GM12878 (cell line): Measurements from ENCODE around the gene NTMT2. TPM values are rescaled to one million over a fixed set of nuclear protein-coding genes. Genes with fewer than 3 reads are reported as not detected.

Source experiments
- ATAC-seq: fragments of 200-7000 bp; cut with Tn5 transposase; 3 replicates; pipeline ENCODE4 v1.9.1; 2020; ENCODE audit warnings: mild to moderate bottlenecking, moderate library complexity
- BruUV-seq: library from RNA; stranded (reverse); fragments of 400-500 nt; replicated peaks from 2 replicates; lab custom pipeline; 2021; lab: Mats Ljungman, UMichigan
- CTCF ChIA-PET: fragments of 300-600 bp; sonication (Branson Sonifier 250); formaldehyde crosslinking; extraction: SDS; loops from one replicate; lab custom pipeline; 2021; ENCODE audit warnings: inconsistent platforms; lab: Yijun Ruan, JAX
- POLR2A ChIA-PET: fragments of 350-600 bp; formaldehyde crosslinking; extraction: SDS; loops from one replicate; lab custom pipeline; 2021; ENCODE audit warnings: inconsistent platforms; lab: Charles Lee
- RAD21 ChIA-PET: fragments of 300-600 bp; sonication (Branson Sonifier 250); formaldehyde crosslinking; loops from one replicate; lab custom pipeline; 2023; ENCODE audit warnings: antibody characterized with exemption; ENCODE audit not compliant: unreplicated experiment; lab: Charles Lee
- SMC1A ChIA-PET: fragments of 300-600 bp; sonication (Branson Sonifier 250); formaldehyde crosslinking; loops from one replicate; lab custom pipeline; 2023; ENCODE audit not compliant: unreplicated experiment, uncharacterized antibody; lab: Charles Lee
- DNase-seq: peaks from one replicate; pipeline ENCODE4 v3.0.0-alpha.2; 2011; ENCODE audit warnings: low read depth, low spot score
- FAIRE-seq: peaks from 3 replicates; lab custom pipeline; 2011; peaks lifted over from hg19 to GRCh38; lab: Jason Lieb, UNC
- H2AFZ ChIP-seq: 2 replicates; pipeline ENCODE4 v1.6.0; 2011; ENCODE audit warnings: low read depth, low read length, control low read depth; ENCODE audit not compliant: control insufficient read depth
- H3K27ac ChIP-seq: 2 replicates; pipeline ENCODE4 v1.5.1; 2011; ENCODE audit warnings: control low read depth; ENCODE audit not compliant: control insufficient read depth, insufficient read depth
- H3K27me3 ChIP-seq, 2 experiments: replicated peaks in 1 of 2; 2 replicates each; pipeline versions ENCODE4 v1.6.0 to v1.6.1; 2011; ENCODE audit warnings: low read length in 1 of 2; ENCODE audit not compliant: control insufficient read depth in 2 of 2, insufficient read depth in 2 of 2
- H3K36me3 ChIP-seq, 2 experiments: 2 replicates each; pipeline ENCODE4 v1.5.1; 2011; ENCODE audit warnings: low read length in 1 of 2; ENCODE audit not compliant: control insufficient read depth in 2 of 2, insufficient read depth in 2 of 2
- H3K4me1 ChIP-seq: 2 replicates; pipeline ENCODE4 v1.6.1; 2011; ENCODE audit warnings: mild to moderate bottlenecking, low read length, moderate library complexity, mixed read lengths; ENCODE audit not compliant: control insufficient read depth, insufficient read depth
- H3K4me2 ChIP-seq: 2 replicates; pipeline ENCODE4 v1.6.0; 2011; ENCODE audit warnings: control low read depth; ENCODE audit not compliant: control insufficient read depth, insufficient read depth
- H3K4me3 ChIP-seq: fragments of 200-600 bp; sonication (generic); 2 replicates; pipeline ENCODE4 v1.5.1; 2016
- H3K79me2 ChIP-seq: 2 replicates; pipeline ENCODE4 v1.6.0; 2011; ENCODE audit warnings: low read length; ENCODE audit not compliant: control insufficient read depth, insufficient read depth
- H3K9ac ChIP-seq: 2 replicates; pipeline ENCODE4 v1.8.0; 2011; ENCODE audit warnings: low read length, control low read depth, mixed read lengths; ENCODE audit not compliant: control insufficient read depth, insufficient read depth
- H3K9me3 ChIP-seq: replicated peaks from 3 replicates; pipeline ENCODE4 v1.5.1; 2011; ENCODE audit warnings: mild to moderate bottlenecking, low read length; ENCODE audit not compliant: control insufficient read depth, insufficient read depth
- H4K20me1 ChIP-seq: 2 replicates; pipeline ENCODE4 v1.6.0; 2011; ENCODE audit not compliant: control insufficient read depth, insufficient read depth
- ATF7 ChIP-seq: fragments of 450-650 bp; IDR thresholded peaks from 2 replicates; pipeline ENCODE4 v1.6.1; 2016; ENCODE audit warnings: low read depth, mild to moderate bottlenecking
- HDAC2 ChIP-seq: fragments of 200-600 bp; sonication (generic); IDR thresholded peaks from 2 replicates; pipeline ENCODE4 v1.6.1; 2017
- LARP7 ChIP-seq: fragments of 450-650 bp; IDR thresholded peaks from 2 replicates; pipeline ENCODE4 v1.6.1; 2017; ENCODE audit warnings: mild to moderate bottlenecking
- NFYA ChIP-seq: IDR thresholded peaks from 2 replicates; pipeline ENCODE4 v1.6.1; 2011; ENCODE audit warnings: low read depth, mild to moderate bottlenecking, low read length, improper control_type of control experiment, borderline replicate concordance
- NR2C2 ChIP-seq: IDR thresholded peaks from 2 replicates; pipeline ENCODE4 v1.6.1; 2011; ENCODE audit warnings: borderline replicate concordance, low read depth; ENCODE audit not compliant: control insufficient read depth, insufficient read length
- ZNF592 ChIP-seq: fragments of 450-650 bp; IDR thresholded peaks from 2 replicates; pipeline ENCODE4 v1.6.1; 2017; ENCODE audit warnings: mild to moderate bottlenecking, moderate library complexity
- WGBS: methylation state at CpG from one replicate; pipeline ENCODE4 v1.1.6; 2016; ENCODE audit warnings: low lambda C conversion rate; ENCODE audit not compliant: insufficient replicate concordance, insufficient coverage; ENCODE audit errors: missing lambda C conversion rate; 5-methylcytosine and 5-hydroxymethylcytosine counted together
- in situ Hi-C: fragments of 300-500 bp; cut with MboI; formaldehyde crosslinking; loops from 9 replicates; pipeline ENCODE4 v1.14.3; 2018; ENCODE audit warnings: mixed read lengths
- intact Hi-C: fragments of 100-400 bp; cut with micrococcal nuclease; formaldehyde crosslinking; loops from one replicate; pipeline ENCODE4 v1.14.2; 2022; ENCODE audit not compliant: unreplicated experiment
- polyA plus RNA-seq, 11 experiments: library from polyadenylated mRNA; depleted of rRNA in 4 of 11; unstranded in 6 of 11; stranded (reverse) in 5 of 11; fragments of >200 nt; fragmentation: Nextera tagmentation in 4 of 11; fragmentation: Illumina TruSeq in 1 of 11; extraction: Ambion mirVana in 4 of 11; extraction: Trizol in 1 of 11; gene quantifications; 1 replicate in 1 of 11; 2 replicates in 10 of 11; pipeline versions ENCODE4 v1.2.1 to v1.2.3, GENCODE V29; 2011 to 2016; ENCODE audit warnings: inconsistent platforms in 2 of 11, missing spikeins in 2 of 11, low read depth in 1 of 11
- total RNA-seq, 4 experiments: library from RNA; depleted of rRNA in 3 of 4; stranded (reverse); fragments of >200 nt in 3 of 4; fragmentation: Illumina TruSeq in 1 of 4; extraction: Trizol in 1 of 4; gene quantifications; 2 replicates each; pipeline versions ENCODE4 v1.2.1 to v1.2.3, GENCODE V29; 2013 to 2021

The NTMT2 gene
- total and polyA plus RNA-seq, 10 of the 15 experiments (the other 5 are each of a cell fraction or from before 2014, with no cell fraction given): not detected

- H4K20me1 ChIP-seq: no peaks in the 10 kb centered on the region
- H3K9me3 ChIP-seq: no peaks in the 10 kb centered on the region; the same call in 1 of the 3 replicates
- FAIRE-seq (no peak), ATAC-seq (no peak), DNase-seq (no peak)
- intact Hi-C loops (no loop called here), in situ Hi-C loops (no loop called here)
- H3K27ac ChIP-seq: no peak overlapping the region
- TF ChIP-seq ATF7: no peak
- no peak for TF ChIP-seq NFYA
- TF ChIP-seq HDAC2: no peak
- TF ChIP-seq NR2C2: no peak
- ChIA-PET SMC1A (interaction anchor here (1.0 to 2.1 kb wide), 8 partner anchors 11 to 108 kb away, joined by 3 to 9 read pairs (median 4); no protein-coding TSS in a partner anchor), POLR2A (interaction anchor here (0.6 kb wide), 1 partner anchor 21 kb away, joined by 3 read pairs; no protein-coding TSS in a partner anchor), CTCF (interaction anchor here (0.9 to 1.2 kb wide), 2 partner anchors 139 to 673 kb away, joined by 3 read pairs; no protein-coding TSS in a partner anchor), RAD21 (interaction anchor here (0.8 kb wide), 1 partner anchor 8 kb away, joined by 3 read pairs; no protein-coding TSS in a partner anchor)
- H2AFZ ChIP-seq: no peak overlapping the region
- no peaks in the 10 kb centered on the region for H3K36me3 ChIP-seq
- no TSS peak for BruUV-seq
- no peak overlapping the region for H3K9ac ChIP-seq
- H3K4me1 ChIP-seq: peaks cover 11% of the 10 kb centered on the region; the same call in 1 of the 2 replicates
- H3K4me2 ChIP-seq: no peak overlapping the region
- H3K4me3 ChIP-seq: no peak overlapping the region
- no peaks in the 10 kb centered on the region for H3K27me3 ChIP-seq
- H3K79me2 ChIP-seq: no peaks in the 10 kb centered on the region
- 4% methylated on average over 3 of the region's 3 CpGs for WGBS
These were observed 64.4 kb downstream of the NTMT2 start for GRCh38 chr1:170210142-170210541.

GRCh38 chr1:170213596-170213995, 67.8 kb downstream of the NTMT2 start:
- H3K4me1 ChIP-seq: peaks cover 11% of the 10 kb centered on the region; the same call in 1 of the 2 replicates
- BruUV-seq: no TSS peak
- DNase-seq (no peak), FAIRE-seq (no peak), ATAC-seq (peak; percentile 9; the same call in 2 of the 3 replicates)
- no peak overlapping the region for H3K4me3 ChIP-seq
- RAD21 ChIA-PET: interaction anchor here (1.3 to 1.6 kb wide), 2 partner anchors 36 to 39 kb away, joined by 3 to 4 read pairs; no protein-coding TSS in a partner anchor
- peak overlapping the region; percentile 67; the same call in 1 of the 2 replicates for H3K4me2 ChIP-seq
- SMC1A ChIA-PET: interaction anchor here (1.2 to 1.5 kb wide), 3 partner anchors 39 to 143 kb away, joined by 3 to 5 read pairs (median 5); no protein-coding TSS in a partner anchor
- H3K79me2 ChIP-seq: no peaks in the 10 kb centered on the region
- CTCF ChIA-PET: interaction anchor here (0.7 kb wide), 1 partner anchor 627 kb away, joined by 3 read pairs; the partner anchor contains the start of gene F5
- H3K9ac ChIP-seq: no peak overlapping the region
- H4K20me1 ChIP-seq: no peaks in the 10 kb centered on the region
- no peak overlapping the region; the same call in 1 of the 2 replicates for H2AFZ ChIP-seq
- WGBS: 33% methylated on average over 6 of the region's 6 CpGs
- no peaks in the 10 kb centered on the region for H3K27me3 ChIP-seq
- intact Hi-C loops (no loop called here), in situ Hi-C loops (no loop called here)
- no peak overlapping the region; the same call in 1 of the 2 replicates for H3K27ac ChIP-seq
- no peaks in the 10 kb centered on the region for H3K9me3 ChIP-seq
- TF ChIP-seq ZNF592 (no peak), LARP7 (0 out of 2 replicates have a peak, but pooled peaks have one; percentile 23)
- POLR2A ChIA-PET: no interaction called here
- H3K36me3 ChIP-seq: no peaks in the 10 kb centered on the region
